NCI-H2196 (cell line): Measurements from ENCODE around the gene NACA.

Experiments used
- DNase-seq: peaks from one replicate; lab custom pipeline; 2025; ENCODE audit not compliant: unreplicated experiment; lab: John Stamatoyannopoulos, UW

Gene NACA

DNA sequence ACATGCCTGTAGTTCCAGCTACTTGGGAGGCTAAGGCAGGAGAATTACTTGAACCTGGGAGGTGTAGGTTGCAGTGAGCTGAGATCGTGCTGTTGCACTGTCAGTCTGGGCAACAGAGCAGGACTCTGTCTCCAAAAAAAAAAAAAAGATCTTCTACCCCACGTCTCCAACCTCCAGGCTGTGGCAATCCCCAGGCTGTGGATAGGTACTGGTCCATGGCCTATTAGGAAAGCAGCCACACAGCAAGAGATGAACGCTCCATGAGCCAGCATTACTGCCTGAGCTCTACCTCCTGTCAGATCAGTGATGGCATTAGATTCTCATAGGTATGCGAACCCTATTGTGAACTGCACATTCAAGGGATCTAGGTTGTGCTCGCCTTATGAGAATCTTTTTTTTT lies 30.9 kb downstream of the NACA start:
- no peak for DNase-seq

DNA sequence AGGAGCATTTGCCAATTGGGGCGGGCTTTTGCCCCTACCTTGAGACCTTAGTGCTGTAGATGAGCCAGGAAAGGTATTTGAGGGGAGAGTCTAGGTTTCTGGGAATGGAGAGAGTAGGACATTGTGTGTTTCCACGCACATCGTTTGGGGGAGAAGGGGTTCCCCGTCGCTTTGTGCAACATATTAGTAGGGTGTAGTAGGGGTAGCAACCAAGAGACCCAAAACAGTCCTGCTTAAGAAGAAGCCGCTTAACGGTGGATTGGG lies 36.3 kb downstream of the NACA start:
- DNase-seq = no peak

DNA sequence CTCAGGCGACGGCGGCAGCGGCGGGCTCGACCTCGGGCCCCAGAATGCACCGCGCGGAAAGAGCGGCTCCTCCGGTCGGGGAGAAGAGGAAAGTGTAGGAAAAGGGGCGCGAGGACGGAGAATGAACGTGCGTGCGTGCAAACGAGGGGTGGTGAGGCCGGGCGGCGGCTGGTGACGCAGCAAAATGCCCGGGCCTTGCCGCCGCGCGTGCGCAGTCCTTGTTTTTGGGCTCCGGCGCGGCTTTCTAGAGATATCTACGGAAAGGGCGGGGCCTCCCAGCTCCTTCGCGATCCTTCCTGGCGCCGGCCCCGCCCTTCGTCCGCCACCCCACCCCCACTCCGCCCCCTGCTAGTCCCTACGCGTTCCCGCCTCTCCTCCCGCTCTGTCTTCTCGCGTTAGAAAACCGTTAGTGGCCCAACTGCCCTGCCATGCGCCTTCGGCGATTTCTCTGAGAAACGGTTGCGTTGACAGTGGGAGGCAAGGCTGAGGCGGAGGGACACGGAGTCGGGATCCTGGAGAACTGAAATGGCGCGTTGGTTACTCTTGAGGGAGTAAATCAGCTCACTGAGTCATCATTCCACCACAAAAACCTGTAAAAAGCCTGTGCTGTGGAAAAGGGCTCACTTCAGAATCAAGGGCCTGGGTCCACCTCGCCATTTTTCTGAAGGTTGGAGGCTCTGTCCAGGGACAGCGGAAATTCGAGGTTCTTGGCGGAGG lies 36.8 kb downstream of the NACA start, which contains the start of gene PTGES3:
PTGES3 (minus strand) TSS at position 156 of the 717 bp plus-strand sequence. CDS start 285 bp downstream, outside the sequence.
- DNase-seq = peak; percentile 98

DNA sequence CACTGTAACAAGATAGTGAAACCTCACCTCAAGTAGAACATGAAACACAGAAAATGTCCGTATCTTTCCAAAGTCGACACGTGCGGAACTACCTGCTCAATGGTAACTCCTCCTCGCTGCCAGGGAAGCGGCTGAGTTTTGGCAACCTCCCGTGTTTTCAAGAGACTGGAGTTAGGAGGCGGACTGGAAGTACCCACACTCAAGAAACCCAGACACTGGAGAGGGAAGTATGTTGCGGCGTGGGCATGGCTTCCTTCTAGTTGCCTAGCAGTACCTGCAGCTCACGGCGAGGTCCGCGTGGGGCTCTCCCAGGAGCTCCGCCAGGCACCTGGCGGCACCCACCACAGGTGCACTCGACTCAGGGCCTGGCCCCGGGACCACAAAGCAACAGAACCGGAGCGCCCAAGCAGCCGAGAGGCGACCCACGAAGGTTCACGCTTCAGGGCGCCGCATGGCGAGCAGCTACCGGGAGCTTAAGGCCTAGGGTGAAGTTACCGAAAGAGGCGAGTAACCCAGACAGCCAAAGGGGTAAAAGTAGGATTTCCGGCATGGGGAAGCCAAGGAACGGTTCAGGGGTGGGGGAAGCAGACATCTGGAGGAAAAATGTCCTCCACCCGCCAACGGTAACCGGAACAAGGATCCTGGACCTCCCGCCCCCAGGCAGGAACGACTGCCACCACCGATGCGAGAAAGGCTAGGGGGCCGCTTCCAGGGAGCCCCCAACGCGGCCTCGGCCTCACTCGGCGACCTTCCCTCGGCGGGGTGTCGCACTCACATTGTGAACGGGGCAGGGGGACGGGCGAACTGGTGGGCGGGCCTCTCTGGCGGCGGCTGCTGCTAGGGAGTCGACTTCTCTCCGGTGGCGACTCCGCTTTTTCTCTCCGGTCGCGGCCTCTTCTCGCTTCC lies 37.6 kb downstream of the NACA start:
- no peak for DNase-seq

DNA sequence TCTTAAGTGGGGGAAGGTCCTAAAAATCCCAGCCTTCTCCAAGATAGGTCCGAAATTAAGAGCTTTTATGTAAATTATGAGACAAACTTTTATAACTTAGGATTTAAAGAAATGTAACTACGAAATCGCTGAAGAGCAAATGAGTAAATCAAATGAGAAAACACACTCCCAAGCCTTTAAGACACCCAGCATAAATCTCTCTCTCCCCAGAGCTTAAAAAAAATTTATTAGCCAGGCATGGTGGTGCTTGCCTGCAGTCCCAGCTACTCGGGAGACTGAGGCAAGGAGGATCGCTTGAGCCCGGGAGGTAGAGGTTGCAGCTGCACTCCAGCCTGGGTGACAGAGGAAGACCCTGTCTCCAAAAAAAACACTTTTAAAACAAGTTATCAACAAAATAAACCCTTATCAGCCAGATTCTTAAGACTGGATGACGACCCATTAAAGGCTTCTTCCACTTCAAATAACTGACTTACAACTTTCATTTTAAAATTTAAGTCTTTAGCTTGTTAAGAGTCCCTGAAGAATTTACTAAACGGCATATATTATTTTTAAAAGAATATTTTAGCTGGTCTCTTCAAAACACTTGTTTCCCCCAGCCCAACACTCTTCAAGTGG lies 40.2 kb downstream of the NACA start:
- no peak for DNase-seq

DNA sequence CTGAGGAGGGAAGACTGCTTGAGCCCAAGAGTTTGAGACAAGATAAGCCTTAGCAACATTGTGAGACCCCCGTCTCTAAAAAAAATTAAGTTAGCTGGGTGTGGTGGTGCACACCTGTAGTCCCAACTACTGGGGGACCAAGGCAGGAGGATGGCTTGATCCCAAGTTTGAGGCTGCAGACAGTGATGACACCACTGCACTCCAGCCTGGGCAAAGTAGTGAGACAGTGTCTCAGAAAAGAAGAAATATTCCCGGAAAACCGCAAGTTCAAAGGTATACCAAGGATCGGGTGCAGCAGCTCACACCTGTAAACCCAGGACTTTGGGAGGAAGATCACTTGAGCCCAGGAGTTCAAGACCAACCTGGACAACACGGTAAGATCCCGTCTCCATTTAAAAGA lies 42.8 kb downstream of the NACA start:
- DNase-seq = no peak

DNA sequence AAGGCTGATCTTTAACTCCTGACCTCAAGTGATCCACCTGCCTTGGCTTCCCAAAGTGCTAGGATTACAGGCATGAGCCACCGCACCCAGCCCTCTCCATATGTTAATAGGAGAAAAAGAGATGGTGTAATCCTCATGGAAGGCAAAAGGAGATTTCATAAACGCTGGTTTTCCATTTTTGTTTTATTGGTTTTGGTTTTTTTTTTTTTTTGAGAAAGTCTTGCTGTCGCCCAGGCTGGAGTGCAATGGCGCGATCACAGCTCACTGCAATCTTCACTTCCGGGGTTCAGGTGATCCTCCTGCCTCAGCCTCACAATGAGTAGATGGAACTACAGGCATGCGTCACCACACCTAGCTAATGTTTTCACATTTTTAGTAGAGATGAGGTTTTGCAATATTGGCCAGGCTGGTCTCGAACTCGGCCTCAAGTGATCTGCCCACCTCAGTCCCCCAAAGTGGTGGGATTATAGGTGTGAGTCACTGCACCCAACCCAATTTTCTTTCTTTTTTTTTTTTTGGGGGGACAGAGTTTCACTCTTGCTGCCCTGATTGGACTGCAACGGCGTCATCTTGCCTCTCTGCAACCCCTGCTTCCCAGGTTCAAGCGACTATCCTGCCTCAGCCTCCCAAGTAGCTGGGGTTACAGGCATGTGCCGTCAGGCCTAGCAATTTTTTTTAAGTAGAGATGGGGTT lies 45.1 kb downstream of the NACA start:
- no peak for DNase-seq

DNA sequence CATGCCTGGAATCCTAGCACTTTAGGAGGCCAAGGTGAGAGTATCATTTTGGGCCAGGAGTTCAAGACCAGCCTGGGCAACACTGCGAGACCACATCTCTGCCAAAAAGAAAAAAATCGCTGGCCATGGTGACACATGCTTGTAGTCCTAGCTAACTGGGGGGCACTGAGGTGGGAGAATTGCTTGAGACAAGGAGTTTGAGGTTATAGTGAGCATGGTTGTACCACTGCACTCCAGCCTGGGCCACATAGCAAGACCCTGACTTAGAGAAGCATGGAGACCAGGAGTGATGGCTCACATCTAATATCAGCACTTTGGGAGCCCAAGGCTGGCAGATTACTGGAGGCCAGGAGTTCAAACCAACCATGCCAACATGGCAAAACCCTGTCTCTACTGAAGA lies 46.2 kb downstream of the NACA start:
- no peak for DNase-seq

DNA sequence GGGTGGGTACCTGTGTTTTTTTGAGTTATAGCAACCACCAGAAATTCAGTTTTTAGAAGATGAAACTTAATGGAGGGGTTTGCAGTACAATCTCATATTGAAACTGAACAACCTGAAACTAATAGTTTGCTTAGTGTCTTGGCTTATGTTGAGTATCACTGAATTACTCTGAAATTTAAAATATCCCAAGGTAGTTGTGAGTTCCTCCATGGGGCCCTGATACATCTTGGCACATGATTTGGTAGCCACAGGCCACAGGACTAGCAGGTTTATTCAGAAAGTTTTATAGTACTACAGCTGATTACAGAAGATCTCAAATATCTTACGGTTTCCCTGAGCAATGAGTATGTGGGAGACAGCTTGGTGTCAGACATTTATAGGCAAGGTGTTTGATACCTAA lies 47.4 kb downstream of the NACA start:
- DNase-seq = no peak

DNA sequence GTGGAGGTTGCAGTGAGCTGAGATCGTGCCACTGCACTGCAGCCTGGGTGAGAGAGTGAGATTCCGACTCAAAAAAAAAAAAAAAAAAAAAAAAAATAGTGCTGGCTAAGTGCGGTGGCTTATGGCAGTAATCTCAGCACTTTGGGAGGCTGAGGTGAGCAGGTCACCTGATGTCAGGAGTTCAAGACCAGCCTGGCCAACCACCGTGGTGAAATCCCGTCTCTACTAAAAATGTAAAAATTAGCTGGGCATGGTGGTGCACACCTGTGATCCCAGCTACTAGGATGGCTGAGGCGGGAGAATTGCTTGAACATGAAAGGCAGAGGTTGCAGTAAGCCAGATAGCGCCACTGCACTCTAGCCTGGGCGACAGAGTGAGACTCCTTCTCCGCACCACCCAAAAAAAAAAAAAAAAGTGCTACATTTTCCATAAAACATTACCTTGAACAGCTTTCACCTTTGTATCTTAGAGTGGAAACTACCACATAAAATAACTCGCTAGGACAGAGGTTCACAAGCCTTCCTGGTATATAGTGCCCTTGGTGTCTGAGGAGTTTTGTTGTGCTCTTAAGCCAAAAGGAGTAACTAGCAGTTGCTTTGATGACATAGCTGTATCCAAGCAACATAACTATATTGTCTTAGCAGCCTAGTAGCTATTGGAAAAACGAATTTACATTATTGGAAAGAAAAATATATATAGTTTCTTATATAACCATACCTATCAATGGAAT lies 48.1 kb downstream of the NACA start:
- DNase-seq = no peak

DNA sequence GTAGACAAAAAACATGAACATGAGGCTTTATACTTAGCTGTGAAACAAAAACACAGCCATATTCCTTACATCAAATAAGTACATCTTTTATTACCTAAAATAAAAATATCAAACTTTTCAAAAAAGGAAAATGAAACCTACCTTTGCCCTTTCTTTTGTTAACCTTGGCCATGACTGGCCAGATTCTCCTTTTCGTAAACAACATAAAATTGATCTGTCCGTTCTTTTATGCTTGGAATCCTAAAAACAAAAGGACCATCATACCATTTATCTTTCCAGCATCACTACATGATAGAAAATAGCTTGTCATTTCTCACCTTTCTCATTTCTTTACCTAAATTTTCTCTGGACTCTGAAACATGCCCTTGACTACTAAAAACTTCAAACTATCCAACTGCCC lies 53.5 kb downstream of the NACA start:
- no peak for DNase-seq

DNA sequence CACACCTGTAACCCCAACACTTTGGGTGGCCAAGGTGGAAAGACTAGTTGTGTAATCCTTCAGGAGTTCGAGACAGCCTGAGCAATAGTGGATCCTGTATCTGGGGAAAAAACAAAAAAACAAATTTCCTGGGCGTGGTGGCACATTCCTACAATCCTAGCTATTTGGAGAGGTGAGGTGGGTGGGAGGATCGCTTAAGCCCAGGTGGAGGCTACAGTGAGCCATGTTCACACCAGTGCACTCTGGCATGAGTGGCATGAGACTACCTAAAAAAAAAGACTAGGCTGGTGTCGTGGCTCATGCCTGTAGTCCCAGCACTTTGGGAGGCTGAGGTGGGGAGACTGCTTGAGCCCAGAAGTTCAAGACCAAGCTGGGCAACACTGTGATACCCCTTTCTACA lies 54.3 kb downstream of the NACA start:
- DNase-seq = no peak

DNA sequence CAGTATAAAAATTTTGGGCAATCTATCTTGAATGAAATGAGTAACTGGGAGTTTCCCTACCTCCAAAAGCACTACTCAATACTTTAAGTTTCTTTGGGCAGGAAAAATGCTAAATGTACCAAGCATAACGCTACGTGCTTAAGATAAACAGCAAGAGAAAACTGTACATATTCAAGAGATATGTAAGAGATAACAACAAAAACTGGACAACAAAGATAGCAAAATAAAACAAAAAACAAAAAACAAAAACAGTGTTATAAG lies 57.0 kb downstream of the NACA start:
- no peak for DNase-seq
